HL-60 (cell line): ENCODE results near the gene FNDC3B.
A peak's percentile ranks its signal among the peaks of the same experiment; 100 is the strongest.

ENCODE experiments used
- POLR2AphosphoS5 ChIP-seq: IDR thresholded peaks from 2 replicates; pipeline ENCODE4 v1.6.1; 2012; ENCODE audit warnings: low read depth
- REST ChIP-seq: IDR thresholded peaks from 2 replicates; pipeline ENCODE4 v1.6.1; 2012; ENCODE audit warnings: low read depth; ENCODE audit not compliant: insufficient replicate concordance

- TF ChIP-seq REST (no peak), POLR2AphosphoS5 (peak; percentile 44; the same call in 1 of the 2 replicates)
Observed at GRCh38 chr3:172096881-172097420, 57.6 kb downstream of the FNDC3B start.
